CD4-positive, alpha-beta T cell (primary cell): ENCODE measurements around the gene ZNF385B. TPM values are rescaled to one million over a fixed set of nuclear protein-coding genes. Genes with fewer than 3 reads are reported as not detected.

Experiments
- ATAC-seq: fragments of 200-7000 bp; cut with Tn5 transposase; one replicate; pipeline ENCODE4 v1.10.0; 2022; ENCODE audit warnings: mild to moderate bottlenecking; ENCODE audit not compliant: poor library complexity
- CTCF ChIA-PET: fragments of 350-600 bp; sonication (Branson Sonifier 250); formaldehyde crosslinking; loops from one replicate; lab custom pipeline; 2021; ENCODE audit warnings: antibody characterized with exemption, inconsistent platforms; lab: Charles Lee
- POLR2A ChIA-PET: fragments of 350-600 bp; sonication (Branson Sonifier 250); formaldehyde crosslinking; loops from one replicate; lab custom pipeline; 2021; ENCODE audit warnings: antibody characterized with exemption, inconsistent platforms; lab: Charles Lee
- DNase-seq, 14 experiments: peaks; one replicate each; pipeline ENCODE4 v3.0.0-alpha.2; 2013 to 2020; ENCODE audit warnings: mixed read lengths in 2 of 14
- H3K27ac ChIP-seq, 2 donors: one replicate each; pipeline versions ENCODE4 v1.5.1 to v1.7.0; 2013; ENCODE audit warnings: low read length in 2 of 2, low read depth in 1 of 2, mild to moderate bottlenecking in 1 of 2
- H3K27me3 ChIP-seq, 2 experiments: 1 replicate in 1 of 2; 2 replicates in 1 of 2; pipeline versions ENCODE4 v1.6.1 to v1.7.0; 2013; ENCODE audit warnings: low read length in 2 of 2, control low read depth in 1 of 2, mild to moderate bottlenecking in 1 of 2, moderate library complexity in 1 of 2; ENCODE audit not compliant: insufficient read depth in 2 of 2, control insufficient read depth in 1 of 2
- H3K36me3 ChIP-seq: one replicate; pipeline ENCODE4 v1.6.1; 2013; ENCODE audit warnings: low read length, control low read depth; ENCODE audit not compliant: insufficient read depth
- H3K4me1 ChIP-seq: one replicate; pipeline ENCODE4 v1.6.1; 2013; ENCODE audit warnings: low read length, control low read depth; ENCODE audit not compliant: insufficient read depth
- H3K4me3 ChIP-seq: one replicate; pipeline ENCODE4 v1.5.1; 2013; ENCODE audit warnings: mild to moderate bottlenecking, low read length, moderate library complexity
- H3K9me3 ChIP-seq, 2 experiments: 1 replicate in 1 of 2; 2 replicates in 1 of 2; pipeline versions ENCODE4 v1.6.1 to v1.7.0; 2013; ENCODE audit warnings: low read length in 2 of 2, mild to moderate bottlenecking in 2 of 2, control low read depth in 1 of 2, moderate library complexity in 1 of 2; ENCODE audit not compliant: control insufficient read depth in 1 of 2, insufficient read depth in 1 of 2
- H3K27ac Mint-ChIP-seq: one replicate; pipeline ENCODE4 v1.8.0; 2020; ENCODE audit warnings: mixed read lengths
- H3K27me3 Mint-ChIP-seq: one replicate; pipeline ENCODE4 v1.8.0; 2021; ENCODE audit warnings: mixed read lengths
- H3K36me3 Mint-ChIP-seq: one replicate; pipeline ENCODE4 v1.8.0; 2021; ENCODE audit warnings: low read depth, mixed read lengths
- H3K4me1 Mint-ChIP-seq: one replicate; pipeline ENCODE4 v1.8.0; 2021; ENCODE audit warnings: low read depth, mixed read lengths
- H3K4me3 Mint-ChIP-seq: one replicate; pipeline ENCODE4 v1.8.0; 2020; ENCODE audit warnings: mild to moderate bottlenecking, mixed read lengths
- H3K9me3 Mint-ChIP-seq: one replicate; pipeline ENCODE4 v1.8.0; 2020; ENCODE audit warnings: mixed read lengths
- CTCF ChIP-seq: fragments of 200-600 bp; IDR thresholded peaks from one replicate; pipeline ENCODE4 v1.8.0; 2022; ENCODE audit warnings: antibody characterized with exemption, mild to moderate bottlenecking
- intact Hi-C, 2 experiments: fragments of 100-400 bp; cut with DNase I in 1 of 2; cut with micrococcal nuclease in 1 of 2; formaldehyde crosslinking; loops; one replicate each; pipeline versions ENCODE4 v1.15.1 to v1.9.0; 2023 to 2025; cut with DNase I, micrococcal nuclease
- total RNA-seq, 174 experiments: library from RNA in 2 of 174; stranded (reverse) in 2 of 174; gene quantifications; one replicate each; pipeline ENCODE4 v1.2.3 and lab custom pipeline; 2021 to 2026

ZNF385B gene
- total RNA-seq, 2 experiments from 2014 or later: not detected

GRCh38 chr2:179556425-179556824 is 305.0 kb downstream of the ZNF385B start:
- H3K4me1 ChIP-seq: no peaks in the 10 kb centered on the region
- H3K27ac Mint-ChIP-seq: no peak overlapping the region
- DNase-seq (no peak), ATAC-seq (no peak)
- ChIA-PET POLR2A (no interaction called here), CTCF (no interaction called here)
- no peak overlapping the region for H3K4me3 Mint-ChIP-seq
- TF ChIP-seq CTCF: no peak
- H3K9me3 Mint-ChIP-seq: no peaks in the 10 kb centered on the region
- H3K9me3 ChIP-seq: no peaks in the 10 kb centered on the region
- intact Hi-C loops: no loop called here
- H3K36me3 Mint-ChIP-seq: no peaks in the 10 kb centered on the region
- H3K4me1 Mint-ChIP-seq: no peaks in the 10 kb centered on the region
- no peak overlapping the region for H3K27ac ChIP-seq
- no peak overlapping the region for H3K4me3 ChIP-seq
- H3K27me3 Mint-ChIP-seq: peaks cover 9% of the 10 kb centered on the region
- no peaks in the 10 kb centered on the region for H3K27me3 ChIP-seq
- H3K36me3 ChIP-seq: no peaks in the 10 kb centered on the region

GRCh38 chr2:179555691-179556283 is 305.6 kb downstream of the ZNF385B start:
- Mint-ChIP-seq H3K4me3 (no peak overlapping the region), H3K9me3 (no peaks in the 10 kb centered on the region), H3K27ac (no peak overlapping the region), H3K4me1 (no peaks in the 10 kb centered on the region), H3K27me3 (peaks cover 9% of the 10 kb centered on the region), H3K36me3 (no peaks in the 10 kb centered on the region)
- ChIA-PET POLR2A (no interaction called here), CTCF (no interaction called here)
- DNase-seq (no peak), ATAC-seq (no peak)
- intact Hi-C loops: no loop called here
- H3K4me1 ChIP-seq: no peaks in the 10 kb centered on the region
- H3K36me3 ChIP-seq: no peaks in the 10 kb centered on the region
- no peak overlapping the region for H3K4me3 ChIP-seq
- H3K27me3 ChIP-seq: no peaks in the 10 kb centered on the region
- TF ChIP-seq CTCF: no peak
- H3K27ac ChIP-seq: no peak overlapping the region
- H3K9me3 ChIP-seq: no peaks in the 10 kb centered on the region

- no peak overlapping the region for H3K27ac ChIP-seq
- Mint-ChIP-seq H3K9me3 (no peaks in the 10 kb centered on the region), H3K4me3 (no peak overlapping the region), H3K4me1 (no peaks in the 10 kb centered on the region), H3K27ac (no peak overlapping the region), H3K36me3 (no peaks in the 10 kb centered on the region), H3K27me3 (peaks cover 9% of the 10 kb centered on the region)
- H3K4me1 ChIP-seq: no peaks in the 10 kb centered on the region
- no peak overlapping the region for H3K4me3 ChIP-seq
- TF ChIP-seq CTCF: no peak
- POLR2A ChIA-PET: no interaction called here
- no peaks in the 10 kb centered on the region for H3K27me3 ChIP-seq
- intact Hi-C loops: no loop called here
- no peak for ATAC-seq
- no peak for DNase-seq
- CTCF ChIA-PET: no interaction called here
- no peaks in the 10 kb centered on the region for H3K9me3 ChIP-seq
- no peaks in the 10 kb centered on the region for H3K36me3 ChIP-seq
Measured at GRCh38 chr2:179554639-179555386, 306.6 kb downstream of the ZNF385B start.
